CD4-positive, alpha-beta T cell treated with Interleukin-2 at 100 ng/mL for 4 hours (primary cell): ENCODE data around the gene DGCR2.
"Not testable (repeated sequence)": the region's sequence is repeated elsewhere in the genome, so short reads cannot be mapped to it uniquely, and the experiment has no call there.

Experiments used
- DNase-seq: peaks from one replicate; pipeline ENCODE4 v3.0.0-alpha.2; 2020; ENCODE audit warnings: low spot score

DGCR2 gene

GRCh38 chr22:19122143-19122751, at the start of gene DGCR2:
Gene DGCR2 (minus strand): TSS chr22:19122412. CDS start chr22:19122206, 206 bp downstream.
- peak; percentile 96 for DNase-seq

GRCh38 chr22:19169947-19170318, 47.7 kb upstream of the DGCR2 start:
- no peak for DNase-seq

- DNase-seq = no peak
These were observed 47.1 kb upstream of the DGCR2 start for GRCh38 chr22:19169002-19169946.

GRCh38 chr22:19168088-19168890, 46.1 kb upstream of the DGCR2 start:
- no peak for DNase-seq

- DNase-seq = no peak
These were observed 45.1 kb upstream of the DGCR2 start for GRCh38 chr22:19167106-19167869.

GRCh38 chr22:19166421-19166820, 44.2 kb upstream of the DGCR2 start:
- DNase-seq = no peak

GRCh38 chr22:19164425-19164824, 42.2 kb upstream of the DGCR2 start:
- no peak for DNase-seq

GRCh38 chr22:19158649-19159048, 36.4 kb upstream of the DGCR2 start:
- DNase-seq = not testable (repeated sequence)

- DNase-seq = not testable (repeated sequence)
These were observed 33.9 kb upstream of the DGCR2 start for GRCh38 chr22:19156109-19156508.

GRCh38 chr22:19152942-19153883, 31.0 kb upstream of the DGCR2 start:
- DNase-seq = no peak

GRCh38 chr22:19151329-19152191, 29.3 kb upstream of the DGCR2 start:
- no peak for DNase-seq

GRCh38 chr22:19150482-19151328, 28.5 kb upstream of the DGCR2 start:
- DNase-seq = no peak

- DNase-seq = no peak
These were observed 27.8 kb upstream of the DGCR2 start, which contains the start of gene GSC2 for GRCh38 chr22:19149991-19150390. Gene GSC2 (minus strand): TSS chr22:19150292. CDS start chr22:19150283, 9 bp downstream.

- DNase-seq = peak; percentile 14
These were observed 27.1 kb upstream of the DGCR2 start for GRCh38 chr22:19149047-19149883.

GRCh38 chr22:19148417-19149046, 26.3 kb upstream of the DGCR2 start:
- no peak for DNase-seq

GRCh38 chr22:19147195-19147780, 25.1 kb upstream of the DGCR2 start:
- DNase-seq = no peak
